Natural killer cell treated with Interleukin-12 subunit alpha and Interleukin-12 subunit beta and Interleukin-15 and Interleukin-18, amount 100 ng/mL, for 72 hours (primary cell): Measurements from ENCODE around the gene SECTM1. TPM values are rescaled to one million over a fixed set of nuclear protein-coding genes. Genes with fewer than 3 reads are reported as not detected.
A peak's percentile ranks its signal among the peaks of the same experiment; 100 is the strongest.
"Not testable (repeated sequence)": the region's sequence is repeated elsewhere in the genome, so short reads cannot be mapped to it uniquely, and the experiment has no call there.

Experiments
- ATAC-seq, 2 donors: fragments of 150-1000 bp; cut with Tn5 transposase in 1 of 2; sonication (Bioruptor Pico), chemical (Tn5 transposase) in 1 of 2; 2 replicates each; pipeline ENCODE4 v1.10.0; 2021
- DNase-seq: peaks from one replicate; pipeline ENCODE4 v3.0.0; 2022; ENCODE audit warnings: low spot score
- H3K27ac Mint-ChIP-seq, 2 donors: 1 replicate in 1 of 2; 2 replicates in 1 of 2; pipeline ENCODE4 v1.8.0; 2022; ENCODE audit warnings: mixed read lengths in 2 of 2, mild to moderate bottlenecking in 1 of 2, moderate library complexity in 1 of 2
- H3K27me3 Mint-ChIP-seq, 2 donors: 1 replicate in 1 of 2; 2 replicates in 1 of 2; pipeline ENCODE4 v1.8.0; 2022; ENCODE audit warnings: mixed read lengths in 2 of 2
- H3K36me3 Mint-ChIP-seq: one replicate; pipeline ENCODE4 v1.8.0; 2022; ENCODE audit warnings: mixed read lengths
- H3K4me1 Mint-ChIP-seq, 2 donors: 1 replicate in 1 of 2; 2 replicates in 1 of 2; pipeline ENCODE4 v1.8.0; 2022; ENCODE audit warnings: low read depth in 2 of 2, mixed read lengths in 2 of 2, mild to moderate bottlenecking in 1 of 2
- H3K4me3 Mint-ChIP-seq: one replicate; pipeline ENCODE4 v1.8.0; 2022; ENCODE audit warnings: mixed read lengths
- H3K9me3 Mint-ChIP-seq: 2 replicates; pipeline ENCODE4 v1.8.0; 2022; ENCODE audit warnings: mixed read lengths
- total RNA-seq, 2 donors: library from RNA; stranded (reverse); gene quantifications; one replicate each; pipeline ENCODE4 v1.2.3, GENCODE V29; 2022

SECTM1 gene
- total RNA-seq, 2 donors from 2014 or later: 0.56 TPM; not detected in 1

GRCh38 chr17:82348434-82348833 lies 14.9 kb upstream of the SECTM1 start:
- peaks cover 0 to 20% of the 10 kb centered on the region in 2 donors for H3K4me1 Mint-ChIP-seq
- no peak overlapping the region for H3K4me3 Mint-ChIP-seq
- no peaks in the 10 kb centered on the region for H3K9me3 Mint-ChIP-seq
- no peaks in the 10 kb centered on the region for H3K36me3 Mint-ChIP-seq
- ATAC-seq (no peak), DNase-seq (no peak)
- H3K27ac Mint-ChIP-seq: no peak overlapping the region
- H3K27me3 Mint-ChIP-seq: peaks cover 0 to 4% of the 10 kb centered on the region in 2 donors

- DNase-seq, ATAC-seq, H3K36me3 Mint-ChIP-seq, H3K27me3 Mint-ChIP-seq, H3K4me3 Mint-ChIP-seq, H3K9me3 Mint-ChIP-seq, H3K27ac Mint-ChIP-seq: not testable (repeated sequence)
- peaks cover 0 to 20% of the 10 kb centered on the region in 2 donors for H3K4me1 Mint-ChIP-seq
Measured at GRCh38 chr17:82347994-82348393, 14.4 kb upstream of the SECTM1 start.

GRCh38 chr17:82346342-82347300 lies 13.1 kb upstream of the SECTM1 start:
- Mint-ChIP-seq H3K36me3 (no peaks in the 10 kb centered on the region), H3K4me1 (peaks cover 0 to 16% of the 10 kb centered on the region in 2 donors), H3K27ac (no peak overlapping the region), H3K4me3 (no peak overlapping the region), H3K9me3 (no peaks in the 10 kb centered on the region), H3K27me3 (peaks cover 0 to 4% of the 10 kb centered on the region in 2 donors)
- no peak for ATAC-seq
- no peak for DNase-seq

DNA sequence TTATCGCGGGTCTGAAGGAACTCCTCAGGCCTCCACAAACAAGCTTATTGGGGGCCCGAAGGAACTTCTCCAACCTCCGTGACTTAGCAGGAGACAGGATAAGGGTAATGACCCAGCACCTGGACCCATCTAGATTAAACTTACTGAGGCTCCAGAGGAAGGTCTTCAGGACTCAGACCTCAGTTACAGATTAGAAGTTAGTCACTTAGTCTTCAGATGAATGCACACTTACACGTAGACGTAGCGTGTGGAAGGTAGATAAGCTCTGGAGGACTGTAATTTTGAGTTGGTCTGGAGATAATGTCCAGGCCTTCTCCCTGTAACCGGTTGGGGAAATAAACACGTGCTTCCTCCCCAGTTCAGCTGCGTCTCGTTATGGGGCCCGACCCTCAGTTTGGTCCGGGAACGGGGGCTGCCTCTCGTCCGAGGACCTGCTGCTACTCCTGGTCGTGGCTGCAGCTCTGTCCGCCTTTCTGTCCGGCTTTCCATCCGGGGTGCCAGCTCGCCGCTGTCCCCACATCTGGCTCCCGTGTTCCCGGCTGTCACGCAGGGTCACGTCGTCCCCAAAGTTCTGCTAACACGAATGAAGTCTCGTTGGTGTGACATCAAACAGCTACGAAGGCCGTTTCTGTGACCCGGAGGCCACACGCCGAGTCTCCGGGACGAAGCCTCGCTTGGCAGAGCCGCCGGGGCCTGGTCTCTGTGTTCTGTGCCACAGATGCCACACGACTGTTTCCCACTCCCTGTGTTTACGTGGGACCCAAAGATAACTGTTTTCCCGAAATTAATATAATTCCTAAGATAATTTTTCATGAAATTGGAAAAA lies 11.8 kb upstream of the SECTM1 start:
- H3K4me3 Mint-ChIP-seq: no peak overlapping the region
- peaks cover 0 to 8% of the 10 kb centered on the region in 2 donors for H3K4me1 Mint-ChIP-seq
- no peaks in the 10 kb centered on the region for H3K9me3 Mint-ChIP-seq
- H3K36me3 Mint-ChIP-seq: no peaks in the 10 kb centered on the region
- no peak for ATAC-seq
- H3K27me3 Mint-ChIP-seq: peaks cover 0 to 4% of the 10 kb centered on the region in 2 donors
- no peak overlapping the region for H3K27ac Mint-ChIP-seq
- DNase-seq: no peak

- ATAC-seq (no peak), DNase-seq (no peak)
- H3K36me3 Mint-ChIP-seq: no peaks in the 10 kb centered on the region
- no peaks in the 10 kb centered on the region for H3K9me3 Mint-ChIP-seq
- peaks cover 0 to 4% of the 10 kb centered on the region in 2 donors for H3K27me3 Mint-ChIP-seq
- peaks cover 0 to 6% of the 10 kb centered on the region in 2 donors for H3K4me1 Mint-ChIP-seq
- H3K4me3 Mint-ChIP-seq: no peak overlapping the region
- no peak overlapping the region for H3K27ac Mint-ChIP-seq
Measured at GRCh38 chr17:82344175-82344907, 10.8 kb upstream of the SECTM1 start.

DNA sequence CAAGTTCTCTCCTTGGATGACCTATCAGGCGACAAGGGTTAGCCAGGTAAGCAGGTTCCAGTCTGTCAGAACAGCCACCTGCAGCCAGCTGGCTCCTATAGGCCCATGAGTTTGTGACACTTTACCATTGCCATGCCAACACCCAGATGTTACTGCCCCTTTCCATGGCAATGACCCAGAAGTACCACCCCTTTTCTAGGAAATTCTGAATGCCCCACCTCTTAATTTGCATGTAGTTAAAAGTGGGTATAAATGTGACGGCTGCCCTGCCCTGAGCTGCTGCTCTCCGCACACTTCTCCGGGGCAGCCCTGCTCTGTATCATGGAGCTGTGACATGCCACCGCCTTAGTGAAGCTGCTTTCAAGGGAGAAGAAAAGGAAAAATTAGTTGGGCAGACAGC lies 10.0 kb upstream of the SECTM1 start:
- Mint-ChIP-seq H3K27me3 (peaks cover 0 to 4% of the 10 kb centered on the region in 2 donors), H3K4me3 (no peak overlapping the region), H3K36me3 (no peaks in the 10 kb centered on the region), H3K4me1 (peaks cover 0 to 6% of the 10 kb centered on the region in 2 donors), H3K27ac (no peak overlapping the region), H3K9me3 (no peaks in the 10 kb centered on the region)
- ATAC-seq (no peak), DNase-seq (no peak)

- peaks cover 0 to 6% of the 10 kb centered on the region in 2 donors for H3K4me1 Mint-ChIP-seq
- peaks cover 0 to 4% of the 10 kb centered on the region in 2 donors for H3K27me3 Mint-ChIP-seq
- no peak for ATAC-seq
- H3K9me3 Mint-ChIP-seq: no peaks in the 10 kb centered on the region
- no peak for DNase-seq
- H3K27ac Mint-ChIP-seq: no peak overlapping the region
- H3K36me3 Mint-ChIP-seq: no peaks in the 10 kb centered on the region
- H3K4me3 Mint-ChIP-seq: no peak overlapping the region
Measured at GRCh38 chr17:82342361-82343079, 9.0 kb upstream of the SECTM1 start.

DNA sequence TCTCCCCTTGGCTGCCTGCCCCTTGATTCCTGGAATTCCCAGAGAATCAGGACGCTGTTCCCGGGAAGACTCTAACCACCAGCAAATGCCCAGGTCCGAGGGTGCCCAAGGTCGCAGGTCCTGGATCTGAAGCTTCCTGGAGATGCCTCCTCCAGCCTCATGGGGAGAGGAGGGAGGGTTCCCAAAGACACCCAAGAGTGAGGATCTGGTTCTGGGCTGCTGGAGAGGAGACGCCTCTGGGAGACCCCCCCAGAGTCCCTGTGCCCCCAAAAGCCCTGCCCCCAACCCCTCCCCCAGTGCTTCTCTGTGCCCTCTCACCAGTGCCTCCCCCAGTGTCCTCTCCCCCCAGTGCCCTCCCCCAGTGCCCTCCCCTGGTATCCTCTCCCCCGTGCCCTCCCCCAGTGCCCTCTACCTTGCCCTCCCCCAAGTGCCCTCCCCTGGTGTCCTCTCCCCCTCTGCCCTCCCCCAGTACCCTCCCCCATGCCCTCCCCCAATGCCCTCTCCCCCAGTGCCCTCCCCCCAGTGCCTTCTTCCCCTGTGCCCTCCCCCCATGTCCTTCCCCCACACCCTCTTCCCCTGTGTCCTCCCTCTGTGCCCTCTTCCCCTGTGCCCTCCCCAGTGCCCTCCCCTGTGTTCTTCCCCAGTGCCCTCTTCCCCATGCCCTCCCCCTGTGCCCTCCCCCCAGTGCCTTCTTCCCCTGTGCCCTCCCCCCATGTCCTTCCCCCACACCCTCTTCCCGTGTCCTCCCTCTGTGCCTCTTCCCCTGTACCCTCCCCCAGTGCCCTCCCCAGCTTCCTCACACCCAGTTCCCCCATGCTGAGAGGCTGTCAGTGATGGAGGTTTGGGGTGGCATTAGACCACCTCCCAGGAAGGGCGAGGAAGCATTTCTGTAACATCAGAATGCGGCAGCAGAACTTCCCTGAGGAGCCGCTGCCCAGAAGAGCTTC lies 6.3 kb upstream of the SECTM1 start:
- no peak overlapping the region for H3K27ac Mint-ChIP-seq
- H3K4me1 Mint-ChIP-seq: peaks cover 4 to 7% of the 10 kb centered on the region in 2 donors
- ATAC-seq (no peak), DNase-seq (no peak)
- H3K27me3 Mint-ChIP-seq: peaks cover 0 to 1% of the 10 kb centered on the region in 2 donors
- H3K4me3 Mint-ChIP-seq: no peak overlapping the region
- no peaks in the 10 kb centered on the region for H3K9me3 Mint-ChIP-seq
- no peaks in the 10 kb centered on the region for H3K36me3 Mint-ChIP-seq

GRCh38 chr17:82338858-82339633 lies 5.5 kb upstream of the SECTM1 start:
- DNase-seq (no peak), ATAC-seq (no peak)
- Mint-ChIP-seq H3K36me3 (no peaks in the 10 kb centered on the region), H3K4me1 (peaks cover 7 to 10% of the 10 kb centered on the region in 2 donors), H3K27me3 (peaks cover 0 to 2% of the 10 kb centered on the region in 2 donors), H3K9me3 (no peaks in the 10 kb centered on the region), H3K4me3 (no peak overlapping the region), H3K27ac (no peak overlapping the region)

DNA sequence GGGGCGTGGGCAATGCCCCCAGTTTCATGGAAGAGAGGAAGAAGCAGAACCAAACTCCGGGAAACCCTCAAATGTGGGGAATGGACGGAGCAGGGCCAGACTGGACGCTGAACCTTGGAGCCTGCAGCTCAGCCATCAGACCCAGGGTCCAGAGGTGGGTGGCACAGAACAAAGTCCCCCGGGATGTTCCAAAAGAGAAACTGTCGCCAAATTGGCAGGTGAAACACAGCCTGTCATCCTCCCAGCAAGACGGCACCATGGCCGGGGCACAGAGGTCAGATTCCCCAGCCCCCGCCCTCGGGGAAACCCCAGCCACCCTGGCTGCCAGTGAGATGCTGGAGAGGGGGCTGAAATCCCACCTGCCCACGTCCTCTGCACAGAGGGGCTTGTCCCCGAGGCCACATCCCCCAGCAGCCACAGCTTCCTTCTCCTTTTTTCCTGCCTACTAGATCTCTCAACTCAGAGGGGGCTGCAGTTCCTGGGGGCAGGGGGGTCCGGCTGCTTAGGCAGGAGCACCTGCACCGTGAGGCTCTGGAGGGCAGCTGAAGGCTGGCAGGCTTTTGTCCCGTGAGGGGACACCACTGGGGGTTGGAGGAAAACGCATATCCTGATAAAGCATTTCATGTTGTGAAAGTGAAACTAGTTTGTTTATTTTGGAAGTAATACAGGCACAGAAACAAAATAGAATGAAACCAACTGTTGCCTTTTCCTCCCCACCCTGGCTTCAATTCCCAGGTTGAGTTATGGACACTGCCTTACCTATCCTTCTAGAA lies 1.2 kb upstream of the SECTM1 start:
- H3K27me3 Mint-ChIP-seq: peaks cover 0 to 4% of the 10 kb centered on the region in 2 donors
- peak overlapping the region; percentile 91 for H3K4me3 Mint-ChIP-seq
- peak in 1 of 2 donors; percentile 12 for ATAC-seq
- H3K36me3 Mint-ChIP-seq: no peaks in the 10 kb centered on the region
- peaks cover 12 to 15% of the 10 kb centered on the region in 2 donors for H3K4me1 Mint-ChIP-seq
- DNase-seq: no peak
- H3K27ac Mint-ChIP-seq: peak overlapping the region; percentile 58 to 80
- no peaks in the 10 kb centered on the region for H3K9me3 Mint-ChIP-seq

DNA sequence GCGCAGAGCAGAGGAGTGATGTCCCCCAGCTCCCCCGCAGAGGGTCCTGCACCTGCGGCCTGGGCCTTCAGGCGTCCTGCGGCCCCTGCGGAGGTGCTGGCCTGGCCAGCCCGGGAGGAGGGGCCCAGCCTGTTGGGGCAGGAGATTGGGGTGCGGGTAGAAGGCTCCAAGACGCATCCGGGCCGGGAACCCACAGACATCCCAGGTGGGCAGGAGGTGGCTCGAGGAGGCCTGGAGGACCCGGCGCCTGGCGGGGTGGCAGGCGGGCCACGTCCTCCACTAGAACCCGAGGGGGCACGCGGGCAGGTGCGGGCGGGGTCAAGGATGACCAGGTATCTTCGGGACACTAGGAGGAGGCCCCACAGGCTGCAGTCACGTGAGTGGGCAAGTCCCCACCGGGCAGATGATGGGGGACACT lies 647 bp upstream of the SECTM1 start:
- Mint-ChIP-seq H3K36me3 (no peaks in the 10 kb centered on the region), H3K4me1 (peaks cover 12 to 15% of the 10 kb centered on the region in 2 donors), H3K4me3 (peak overlapping the region; percentile 91), H3K27me3 (peaks cover 0 to 4% of the 10 kb centered on the region in 2 donors), H3K9me3 (no peaks in the 10 kb centered on the region), H3K27ac (no peak overlapping the region)
- DNase-seq (no peak), ATAC-seq (no peak)
